ENCODE results near the gene NEURL1B.

The NEURL1B gene

GRCh38 chr5:172611913-172612312 is 29.1 kb upstream of the NEURL1B start:
- no peak for DNase-seq

GRCh38 chr5:172612771-172613170 is 28.3 kb upstream of the NEURL1B start:
- DNase-seq: no peak

GRCh38 chr5:172616136-172616535 is 24.9 kb upstream of the NEURL1B start:
- no peak for DNase-seq

GRCh38 chr5:172616730-172617129 is 24.3 kb upstream of the NEURL1B start:
- no peak for DNase-seq

GRCh38 chr5:172617817-172618216 is 23.2 kb upstream of the NEURL1B start:
- DNase-seq: no peak

GRCh38 chr5:172618574-172619365 is 22.3 kb upstream of the NEURL1B start:
- DNase-seq: no peak

GRCh38 chr5:172620506-172620905 is 20.6 kb upstream of the NEURL1B start:
- no peak for DNase-seq

- peak in 1 of 3 experiments; percentile 4 for DNase-seq
These were observed 18.7 kb upstream of the NEURL1B start for GRCh38 chr5:172622091-172623046.

- no peak for DNase-seq
These were observed 17.6 kb upstream of the NEURL1B start for GRCh38 chr5:172623313-172623980.

GRCh38 chr5:172624083-172624995 is 16.7 kb upstream of the NEURL1B start:
- DNase-seq: no peak

GRCh38 chr5:172624996-172625964 is 15.8 kb upstream of the NEURL1B start:
- DNase-seq: no peak

GRCh38 chr5:172626031-172626581 is 15.0 kb upstream of the NEURL1B start:
- DNase-seq: peak in 2 of 3 experiments; percentile 14 to 39

GRCh38 chr5:172630082-172630481 is 11.0 kb upstream of the NEURL1B start:
- no peak for DNase-seq

- DNase-seq: no peak
These were observed 10.6 kb upstream of the NEURL1B start for GRCh38 chr5:172630482-172630881.

GRCh38 chr5:172630986-172631385 is 10.1 kb upstream of the NEURL1B start:
- peak in 2 of 3 experiments; percentile 3 to 65 for DNase-seq

GRCh38 chr5:172632346-172633092 is 8.5 kb upstream of the NEURL1B start:
- no peak for DNase-seq

GRCh38 chr5:172633403-172633970 is 7.6 kb upstream of the NEURL1B start:
- no peak for DNase-seq

GRCh38 chr5:172634106-172634899 is 6.8 kb upstream of the NEURL1B start:
- no peak for DNase-seq
